ENCODE data around the gene DEFB116.

GRCh38 chr20:31260326-31260932 lies 48.0 kb downstream of the DEFB116 start:
- TF ChIP-seq CTCF (IDR thresholded peaks at IDR 0.05): no peak
- TF ChIP-seq POLR2A (IDR thresholded peaks at IDR 0.05): no peak

All from lower leg skin (tissue), 3 donors.